ENCODE data around the gene PIGV.

- TF ChIP-seq CTCF (IDR thresholded peaks at IDR 0.05; ENCODE audit: insufficient read depth, low read length, poor library complexity, severe bottlenecking) (no peak), EZH2phosphoT487 (conservative IDR thresholded peaks at IDR 0.05; ENCODE audit: low read length) (no peak)
These were observed 3.5 kb upstream of the PIGV start for GRCh38 chr1:26784023-26784871.
